Esophagus squamous epithelium (tissue), 5 donors: ENCODE measurements around the gene VWA8. TPM values are rescaled to one million over a fixed set of nuclear protein-coding genes. Genes with fewer than 3 reads are reported as not detected.

Experiments used
- DNase-seq: peaks from one replicate; lab custom pipeline; 2025; lab: John Stamatoyannopoulos, UW
- H3K27ac ChIP-seq, 4 donors: fragments of 200-600 bp; sonication (generic); one replicate each; pipeline ENCODE4 v1.5.1; 2016 to 2019; ENCODE audit warnings: mild to moderate bottlenecking in 1 of 4
- H3K27me3 ChIP-seq, 4 donors: fragments of 200-600 bp; sonication (generic); 1 replicate in 3 of 4; 2 replicates in 1 of 4; pipeline versions ENCODE4 v1.5.1 to v1.6.0; 2017 to 2021; ENCODE audit warnings: antibody characterized with exemption in 1 of 4
- H3K36me3 ChIP-seq, 3 donors: fragments of 200-600 bp; sonication (generic); one replicate each; pipeline ENCODE4 v1.5.1; 2016 to 2019
- H3K4me1 ChIP-seq, 3 donors: fragments of 200-600 bp; sonication (generic); one replicate each; pipeline ENCODE4 v1.5.1; 2017 to 2019
- H3K4me3 ChIP-seq, 4 donors: fragments of 200-600 bp; sonication (generic); 1 replicate in 3 of 4; 2 replicates in 1 of 4; pipeline ENCODE4 v1.5.1; 2016 to 2019; ENCODE audit warnings: mild to moderate bottlenecking in 2 of 4, moderate library complexity in 1 of 4
- H3K9me3 ChIP-seq, 3 donors: fragments of 200-600 bp; sonication (generic); one replicate each; pipeline ENCODE4 v1.5.1; 2016 to 2019
- CTCF ChIP-seq, 6 experiments: fragments of 450-650 bp in 4 of 6; fragments of 200-600 bp in 2 of 6; sonication (generic) in 2 of 6; IDR thresholded peaks; one replicate each; pipeline ENCODE4 v1.5.1; 2016 to 2019; ENCODE audit warnings: antibody characterized with exemption in 6 of 6, mild to moderate bottlenecking in 4 of 6, moderate library complexity in 4 of 6
- POLR2A ChIP-seq, 4 donors: fragments of 450-650 bp; IDR thresholded peaks; one replicate each; pipeline ENCODE4 v1.6.1; 2017; ENCODE audit warnings: antibody characterized with exemption in 4 of 4, mild to moderate bottlenecking in 4 of 4, moderate library complexity in 3 of 4
- WGBS, 2 donors: methylation state at CpG; one replicate each; pipeline ENCODE4 v1.1.5; 2018; 5-methylcytosine and 5-hydroxymethylcytosine counted together
- intact Hi-C: fragments of 100-400 bp; cut with DNase I; formaldehyde crosslinking; loops from one replicate; pipeline ENCODE4 v1.15.0; 2022
- total RNA-seq, 4 donors: library from RNA; depleted of rRNA; stranded (reverse); fragments of >200 nt; gene quantifications; one replicate each; pipeline ENCODE4 v1.1.0, GENCODE V29; 2016
- donor health status: DM: yes; HTN: yes; CAD: no.

Gene VWA8
- total RNA-seq, 4 donors from 2014 or later: 10.5 to 23.7 (median 17.3) TPM

GRCh38 chr13:41558781-41559560 is 401.9 kb downstream of the VWA8 start:
- Histone ChIP-seq H3K4me1 (peaks cover 0 to 28% (median 9%) of the 10 kb centered on the region in 3 donors), H3K27me3 (no peaks in the 10 kb centered on the region), H3K4me3 (no peak overlapping the region), H3K9me3 (no peaks in the 10 kb centered on the region), H3K27ac (no peak overlapping the region), H3K36me3 (no peaks in the 10 kb centered on the region)
- TF ChIP-seq POLR2A (IDR thresholded peaks at IDR 0.05) (no peak), CTCF (IDR thresholded peaks at IDR 0.05) (no peak)
- intact Hi-C loops: no loop called here
- WGBS, 2 donors: 60 to 82% methylated on average over 3 of the region's 3 CpGs
- DNase-seq: no peak

- intact Hi-C loops: no loop called here
- no peaks in the 10 kb centered on the region for H3K27me3 ChIP-seq
- TF ChIP-seq CTCF (IDR thresholded peaks at IDR 0.05): no peak
- no peak for TF ChIP-seq POLR2A (IDR thresholded peaks at IDR 0.05)
- H3K36me3 ChIP-seq: no peaks in the 10 kb centered on the region
- no peaks in the 10 kb centered on the region for H3K9me3 ChIP-seq
- H3K27ac ChIP-seq: no peak overlapping the region
- H3K4me1 ChIP-seq: peaks cover 0 to 16% (median 9%) of the 10 kb centered on the region in 3 donors
- no peak overlapping the region for H3K4me3 ChIP-seq
- WGBS, 2 donors: 91 to 93% methylated on average over 2 of the region's 2 CpGs
- DNase-seq: no peak
These were observed 403.2 kb downstream of the VWA8 start for GRCh38 chr13:41557719-41558118.

GRCh38 chr13:41554626-41555386 is 406.1 kb downstream of the VWA8 start:
- intact Hi-C loops: no loop called here
- Histone ChIP-seq H3K36me3 (no peaks in the 10 kb centered on the region), H3K27ac (no peak overlapping the region), H3K4me3 (no peak overlapping the region), H3K27me3 (no peaks in the 10 kb centered on the region), H3K4me1 (no peaks in the 10 kb centered on the region), H3K9me3 (no peaks in the 10 kb centered on the region)
- TF ChIP-seq CTCF (IDR thresholded peaks at IDR 0.05): no peak
- TF ChIP-seq POLR2A (IDR thresholded peaks at IDR 0.05): no peak
- DNase-seq: no peak
- WGBS, 2 donors: 88 to 89% methylated on average over 7 to 10 of the region's 10 CpGs

GRCh38 chr13:41554180-41554579 is 406.7 kb downstream of the VWA8 start:
- Histone ChIP-seq H3K4me3 (no peak overlapping the region), H3K4me1 (no peaks in the 10 kb centered on the region), H3K27me3 (no peaks in the 10 kb centered on the region), H3K36me3 (no peaks in the 10 kb centered on the region), H3K27ac (no peak overlapping the region), H3K9me3 (no peaks in the 10 kb centered on the region)
- TF ChIP-seq POLR2A (IDR thresholded peaks at IDR 0.05): no peak
- no peak for TF ChIP-seq CTCF (IDR thresholded peaks at IDR 0.05)
- intact Hi-C loops: no loop called here
- no peak for DNase-seq
- 89 to 92% methylated on average over 2 of the region's 2 CpGs for WGBS, 2 donors

GRCh38 chr13:41552031-41552430 is 408.9 kb downstream of the VWA8 start:
- Histone ChIP-seq H3K9me3 (no peaks in the 10 kb centered on the region), H3K4me1 (peaks cover 5 to 13% (median 7%) of the 10 kb centered on the region in 3 donors), H3K36me3 (no peaks in the 10 kb centered on the region), H3K27me3 (no peaks in the 10 kb centered on the region), H3K27ac (no peak overlapping the region), H3K4me3 (no peak overlapping the region)
- intact Hi-C loops: no loop called here
- DNase-seq: no peak
- 86 to 90% methylated on average over 2 of the region's 2 CpGs for WGBS, 2 donors
- TF ChIP-seq POLR2A (IDR thresholded peaks at IDR 0.05) (no peak), CTCF (IDR thresholded peaks at IDR 0.05) (no peak)
